LHCN-M2 (cell line): ENCODE data around the gene EMCN. TPM values are rescaled to one million over a fixed set of nuclear protein-coding genes. Genes with fewer than 3 reads are reported as not detected.
A peak's percentile ranks its signal among the peaks of the same experiment; 100 is the strongest.

Experiments
- DNase-seq: peaks from one replicate; pipeline ENCODE4 v3.0.0-alpha.2; 2012; ENCODE audit warnings: low read depth
- total RNA-seq: library from RNA; depleted of rRNA; stranded (reverse); fragments of >200 nt; gene quantifications from 2 replicates; pipeline ENCODE4 v1.2.3, GENCODE V29; 2014

The EMCN gene
- total RNA-seq, 1 experiment from 2014 or later = not detected

GRCh38 chr4:100493756-100494155 is 24.1 kb downstream of the EMCN start:
- DNase-seq = no peak

DNA sequence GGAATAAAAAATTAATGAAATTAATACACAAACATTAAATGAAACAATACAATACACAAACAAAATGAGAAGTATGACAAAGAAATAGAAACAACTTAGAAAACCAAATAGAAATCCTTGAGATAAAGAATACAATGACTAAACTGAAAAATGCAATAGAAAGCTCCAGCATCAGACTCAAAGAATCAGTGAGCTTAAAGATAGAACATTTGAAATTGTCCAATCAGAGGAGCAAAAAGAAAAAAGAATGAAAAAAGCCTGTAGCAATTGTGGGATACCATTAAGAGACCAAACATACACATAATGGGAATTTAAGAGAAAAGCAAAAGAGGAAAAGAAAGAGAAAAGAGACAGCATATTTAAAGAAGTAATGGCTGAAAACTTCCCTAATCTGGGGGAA is 25.7 kb downstream of the EMCN start:
- DNase-seq = no peak

GRCh38 chr4:100489305-100489704 is 28.5 kb downstream of the EMCN start:
- peak; percentile 15 for DNase-seq

GRCh38 chr4:100486496-100486895 is 31.3 kb downstream of the EMCN start:
- DNase-seq = no peak

DNA sequence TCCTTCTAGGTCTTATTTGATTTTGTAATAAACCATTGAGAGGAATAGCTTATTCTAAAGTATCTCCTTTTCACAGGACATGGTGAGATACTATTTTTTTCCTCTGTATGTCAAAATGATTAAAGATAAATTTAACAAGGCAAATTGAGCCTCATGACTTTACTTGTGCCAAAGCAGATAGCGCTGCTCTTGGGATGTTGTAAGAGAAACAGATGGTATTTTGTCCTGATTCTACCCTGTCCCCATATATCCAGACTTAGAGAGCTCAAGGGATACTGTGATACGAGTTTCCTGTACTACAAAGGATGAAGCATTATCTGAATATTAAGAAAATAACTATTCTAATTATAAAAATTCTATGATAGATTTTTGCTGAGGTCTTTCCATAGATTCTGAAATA is 34.0 kb downstream of the EMCN start:
- no peak for DNase-seq

DNA sequence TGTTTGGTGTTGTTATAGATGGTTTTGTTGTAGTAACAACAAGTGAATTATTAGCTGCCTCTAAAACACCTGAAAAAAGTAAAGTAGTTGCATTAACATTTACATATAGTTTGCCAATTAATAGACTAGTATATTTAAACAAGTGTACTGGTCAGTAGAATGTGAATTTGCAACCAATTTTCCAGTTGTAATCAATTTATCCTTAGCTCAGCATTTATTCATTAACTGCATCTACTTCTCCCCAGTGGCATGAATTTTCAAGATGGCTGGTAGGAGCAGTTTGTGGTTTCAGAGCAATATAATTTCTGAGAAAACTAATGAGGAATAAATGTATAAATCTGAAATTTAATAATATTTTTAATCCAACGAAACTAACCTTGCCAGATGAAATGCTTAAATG is 37.9 kb downstream of the EMCN start:
- no peak for DNase-seq

DNA sequence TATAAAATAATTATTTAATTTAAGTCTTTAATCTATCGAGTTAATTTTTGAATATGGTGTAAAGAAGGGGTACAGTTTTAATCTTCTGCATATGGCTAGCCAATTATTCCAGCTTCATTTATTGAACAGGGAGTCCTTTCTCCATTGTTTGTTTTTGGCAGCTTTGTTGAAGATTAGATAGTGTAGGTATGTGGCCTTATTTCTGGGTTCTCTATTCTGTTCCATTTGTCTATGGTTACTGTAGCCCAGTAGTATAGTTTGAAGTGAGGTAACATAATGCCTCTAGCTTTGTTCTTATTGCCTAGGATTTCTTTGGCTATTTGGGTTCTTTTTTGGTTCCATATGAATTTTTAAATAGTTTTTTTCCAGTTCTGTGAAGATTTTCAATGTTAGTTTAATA is 48.3 kb downstream of the EMCN start:
- DNase-seq = no peak

DNA sequence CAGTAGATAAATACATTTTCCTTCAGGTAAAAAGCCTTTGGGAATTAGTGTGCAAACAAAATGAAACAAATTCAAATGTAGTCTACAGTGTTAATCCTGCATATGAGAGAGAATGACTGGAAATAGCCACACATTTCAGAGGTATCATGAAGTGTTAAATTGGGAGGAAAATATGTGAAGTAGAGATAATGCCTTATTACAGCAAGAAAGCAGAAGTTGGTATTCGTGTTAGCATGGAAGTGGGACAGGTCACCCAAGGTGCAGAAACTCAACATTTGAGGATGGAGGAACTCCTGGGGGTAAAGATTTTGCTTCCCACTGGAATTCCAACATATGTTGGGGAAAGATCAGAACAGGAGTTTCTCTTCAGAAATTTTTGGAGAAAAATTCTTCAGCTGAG is 51.3 kb downstream of the EMCN start:
- no peak for DNase-seq

DNA sequence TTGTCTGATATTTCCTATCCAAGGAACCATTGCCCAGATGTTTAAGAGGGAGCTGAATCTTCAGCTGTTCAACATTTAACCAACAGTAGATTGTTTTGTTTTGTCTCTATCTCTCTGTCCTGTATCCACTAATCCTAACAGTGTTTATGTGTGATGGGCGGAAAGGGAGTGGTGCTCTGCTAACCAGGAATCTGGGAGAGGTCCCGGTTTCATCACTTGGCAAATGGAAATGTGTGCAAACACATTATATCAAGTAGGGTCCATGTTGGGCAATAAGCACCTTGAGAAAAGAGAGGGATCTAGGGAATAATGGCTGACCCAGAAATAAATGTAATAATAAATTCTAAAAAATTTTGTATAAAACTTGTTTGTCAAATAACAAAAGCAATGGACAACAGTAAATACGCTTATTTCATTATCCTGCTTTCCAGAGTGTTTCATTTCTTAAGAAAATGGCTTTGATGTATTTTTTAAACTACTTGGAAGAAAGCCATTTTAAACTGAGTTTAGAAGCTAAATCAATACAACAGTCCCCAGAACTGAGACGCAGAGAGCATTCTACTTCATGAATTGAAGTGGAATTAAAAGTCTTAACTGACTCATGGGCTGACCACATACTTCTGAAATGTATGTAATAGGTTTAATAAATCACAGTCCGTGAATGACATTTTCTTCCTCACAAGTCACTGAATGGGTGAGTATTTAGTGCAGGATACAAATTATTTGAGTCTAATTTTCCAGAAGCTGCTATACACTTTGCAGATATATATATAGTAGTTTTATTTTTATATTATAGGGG is 55.8 kb downstream of the EMCN start:
- peak; percentile 30 for DNase-seq

DNA sequence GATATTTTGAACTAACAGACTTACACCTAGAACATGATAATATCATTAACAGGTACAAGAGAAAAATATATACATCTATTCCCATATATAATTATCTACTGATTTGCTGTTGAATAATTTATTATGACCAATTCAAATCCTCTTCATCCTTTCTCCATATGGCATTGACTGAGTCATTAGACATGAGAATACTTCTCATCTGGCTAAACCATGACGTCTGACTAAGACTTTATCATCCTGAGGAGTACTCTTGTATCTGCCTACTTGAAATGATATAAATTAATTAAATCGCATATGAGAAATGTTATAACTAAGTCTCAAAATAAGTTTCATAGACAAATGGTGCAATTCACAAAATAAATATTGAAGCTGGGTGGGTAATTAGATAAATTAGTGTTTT is 67.4 kb downstream of the EMCN start:
- peak; percentile 65 for DNase-seq

GRCh38 chr4:100431416-100431815 is 86.4 kb downstream of the EMCN start:
- DNase-seq = no peak

DNA sequence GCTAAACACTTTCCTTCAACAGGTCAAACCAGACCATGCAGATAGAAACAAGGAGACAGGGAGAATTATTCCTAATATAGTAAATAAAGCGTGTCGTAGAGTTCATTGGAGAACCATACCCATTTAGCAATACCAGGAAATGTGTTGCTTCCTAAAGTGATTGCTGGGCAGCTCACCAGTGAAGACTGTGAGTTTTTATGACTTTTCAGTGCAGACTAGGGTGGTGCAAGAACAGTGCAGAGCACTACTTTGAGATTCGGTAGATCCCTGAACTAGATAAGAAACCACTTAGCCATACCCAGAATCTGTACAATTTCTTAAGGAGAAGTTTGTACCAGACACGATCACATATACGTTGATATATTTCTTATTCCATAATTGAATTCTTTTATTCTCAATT is 87.4 kb downstream of the EMCN start:
- DNase-seq = no peak

GRCh38 chr4:100429616-100430015 is 88.2 kb downstream of the EMCN start:
- no peak for DNase-seq

DNA sequence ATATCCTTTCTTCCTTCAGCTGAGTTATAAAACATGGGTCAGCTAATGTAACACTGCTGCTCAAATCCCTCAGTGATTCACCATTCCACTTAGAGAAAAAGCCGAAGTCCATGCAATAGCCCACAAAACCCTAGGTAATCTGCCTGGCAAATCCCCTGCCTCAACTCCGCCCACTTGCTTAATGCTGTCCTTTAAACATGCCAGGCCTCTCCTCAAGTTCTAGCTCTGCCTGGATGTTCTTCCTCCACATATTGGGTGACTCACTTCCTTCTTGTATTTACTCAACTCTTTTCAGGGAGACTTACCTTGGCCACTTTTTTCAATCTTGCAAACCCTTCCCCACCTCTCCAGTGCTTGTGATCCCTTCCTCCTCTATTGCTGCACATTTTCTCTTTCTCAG is 89.8 kb downstream of the EMCN start:
- DNase-seq = peak; percentile 58

DNA sequence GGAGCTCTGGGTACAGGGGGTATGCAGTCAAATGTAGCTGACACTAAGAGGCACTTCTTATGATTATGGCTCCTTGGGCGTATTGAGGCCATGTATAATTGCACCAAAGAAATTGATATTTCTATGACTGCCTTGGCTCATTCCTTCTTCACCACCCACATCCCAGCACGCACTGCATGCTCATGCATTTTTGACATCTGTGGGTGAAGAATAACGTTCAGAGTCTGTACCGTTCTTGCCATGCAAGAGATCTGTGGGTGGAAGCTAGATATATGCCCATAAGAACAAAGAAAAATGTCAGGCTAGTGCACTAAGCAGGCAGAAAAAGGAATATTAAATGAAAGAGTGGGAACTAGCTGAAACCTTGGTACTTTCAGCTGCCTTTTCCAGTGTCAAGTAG is 93.4 kb downstream of the EMCN start:
- no peak for DNase-seq

DNA sequence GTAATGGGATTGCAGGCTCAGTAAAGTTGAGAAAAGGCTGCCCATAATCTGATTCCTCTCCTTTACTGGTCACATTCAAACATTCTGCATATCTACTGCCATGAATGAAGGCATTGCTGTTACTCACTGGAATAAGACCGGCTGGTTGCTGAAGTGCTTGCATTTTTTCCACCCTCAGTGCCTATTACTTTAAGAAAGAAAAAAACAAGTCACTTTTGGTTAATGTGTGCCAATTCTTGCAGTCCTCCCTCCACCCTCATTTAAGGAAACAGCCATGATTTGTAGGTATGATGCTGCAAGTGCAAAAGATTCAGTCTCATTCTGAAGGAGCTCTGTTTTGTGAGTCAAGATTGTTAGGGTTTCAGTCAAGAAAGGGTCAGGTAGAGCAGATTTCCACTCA is 94.9 kb downstream of the EMCN start:
- DNase-seq = no peak

GRCh38 chr4:100421361-100421978 is 96.4 kb downstream of the EMCN start:
- DNase-seq = peak; percentile 63

DNA sequence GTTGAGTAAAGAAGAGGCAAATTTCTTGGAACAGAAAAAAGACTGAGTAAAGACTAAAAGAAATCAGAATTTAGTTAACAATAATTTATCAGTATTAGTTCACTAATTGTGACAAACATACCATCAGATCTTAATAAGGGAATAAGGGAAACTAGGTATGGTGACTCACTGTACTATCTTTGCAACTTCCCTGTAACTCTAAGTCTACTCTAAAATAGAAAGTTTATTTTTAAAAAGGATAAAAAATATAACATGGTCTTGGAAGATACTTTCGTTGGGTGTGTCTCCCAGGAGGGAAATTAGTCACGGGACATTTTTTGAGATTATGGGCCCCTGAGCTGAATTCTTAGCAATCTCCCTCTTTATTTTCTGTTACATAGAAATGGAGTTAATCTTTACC is 97.3 kb downstream of the EMCN start:
- DNase-seq = peak; percentile 23

DNA sequence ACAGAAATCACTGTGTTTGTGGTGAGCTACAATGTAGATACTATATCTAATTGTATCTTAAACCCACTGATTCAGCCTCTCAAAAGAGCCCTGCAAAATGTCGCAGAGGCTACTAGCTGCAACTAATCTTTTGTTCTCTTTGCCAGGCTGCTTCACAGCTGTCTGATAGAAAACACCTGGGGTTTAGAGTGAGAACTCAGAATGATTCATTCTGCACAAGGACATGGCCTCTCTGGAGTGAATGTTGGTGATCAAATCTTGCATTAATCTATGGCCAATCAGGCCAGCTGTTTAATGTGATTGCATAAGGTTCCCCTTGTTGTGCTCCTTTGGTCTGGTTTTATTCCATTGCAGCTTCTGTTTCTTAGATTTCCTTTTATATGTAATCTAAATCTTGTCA is 100.3 kb downstream of the EMCN start:
- DNase-seq = peak; percentile 60

- peak; percentile 85 for DNase-seq
These were observed 103.6 kb downstream of the EMCN start for GRCh38 chr4:100414016-100414790.

- peak; percentile 77 for DNase-seq
These were observed 126.0 kb downstream of the EMCN start for GRCh38 chr4:100391863-100392262.

DNA sequence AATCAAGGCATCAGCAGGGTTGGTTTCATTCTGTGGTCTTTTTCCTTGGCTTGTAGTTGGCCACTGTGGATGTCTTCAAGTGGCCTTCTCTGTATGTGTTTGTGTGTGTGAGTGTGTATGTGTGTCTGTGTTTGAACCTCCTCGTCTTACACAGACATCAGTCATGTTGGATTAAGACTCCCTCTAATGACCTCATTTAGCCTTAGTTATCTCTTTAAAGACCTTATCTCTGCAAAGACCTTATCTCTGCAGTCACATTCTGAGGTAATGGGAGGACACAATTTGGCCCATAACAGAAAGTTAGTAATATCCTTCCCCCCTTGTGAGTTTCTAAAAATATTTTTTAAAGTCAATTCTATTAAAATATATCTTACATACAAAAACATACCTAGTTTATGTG is 126.7 kb downstream of the EMCN start:
- DNase-seq = no peak

- DNase-seq = no peak
These were observed 131.6 kb downstream of the EMCN start for GRCh38 chr4:100386270-100386669.
